HG02885 (cell line): ENCODE results near the gene OSTC.

Experiments used
- ATAC-seq: cut with Tn5 transposase; IDR thresholded peaks from one replicate; pipeline ENCODE4 v1.9.1; 2021; ENCODE audit warnings: mild to moderate bottlenecking; ENCODE audit not compliant: unreplicated experiment, poor library complexity

The OSTC gene

GRCh38 chr4:108644237-108644636 is 6.2 kb upstream of the OSTC start:
- ATAC-seq = no peak

- ATAC-seq = no peak
Observed at GRCh38 chr4:108646706-108647105, 3.7 kb upstream of the OSTC start.

- ATAC-seq = peak; percentile 21
Observed at GRCh38 chr4:108649863-108650211, 562 bp upstream of the OSTC start.

- ATAC-seq = peak; percentile 28
Observed at GRCh38 chr4:108651014-108651791, 804 bp downstream of the OSTC start.

DNA sequence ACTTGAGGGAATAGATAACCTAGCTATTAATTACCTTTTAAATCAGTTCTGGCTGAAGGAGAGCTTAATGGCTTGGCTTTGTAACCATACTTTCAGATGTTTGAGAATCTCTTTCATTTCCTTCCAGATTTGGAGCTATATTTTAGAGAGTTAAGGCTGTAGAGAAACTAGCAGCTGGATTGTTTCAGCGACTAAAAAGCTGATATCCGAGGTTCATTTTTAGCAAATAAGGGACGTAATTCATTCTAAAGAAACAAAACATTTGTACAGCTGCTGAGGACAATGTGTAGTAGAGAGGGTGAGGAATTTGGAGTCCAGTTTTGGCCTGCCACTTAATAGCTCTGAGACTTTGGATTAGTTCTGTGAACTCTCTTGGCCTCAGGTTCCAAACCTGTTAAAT is 12.2 kb downstream of the OSTC start:
- ATAC-seq = no peak

DNA sequence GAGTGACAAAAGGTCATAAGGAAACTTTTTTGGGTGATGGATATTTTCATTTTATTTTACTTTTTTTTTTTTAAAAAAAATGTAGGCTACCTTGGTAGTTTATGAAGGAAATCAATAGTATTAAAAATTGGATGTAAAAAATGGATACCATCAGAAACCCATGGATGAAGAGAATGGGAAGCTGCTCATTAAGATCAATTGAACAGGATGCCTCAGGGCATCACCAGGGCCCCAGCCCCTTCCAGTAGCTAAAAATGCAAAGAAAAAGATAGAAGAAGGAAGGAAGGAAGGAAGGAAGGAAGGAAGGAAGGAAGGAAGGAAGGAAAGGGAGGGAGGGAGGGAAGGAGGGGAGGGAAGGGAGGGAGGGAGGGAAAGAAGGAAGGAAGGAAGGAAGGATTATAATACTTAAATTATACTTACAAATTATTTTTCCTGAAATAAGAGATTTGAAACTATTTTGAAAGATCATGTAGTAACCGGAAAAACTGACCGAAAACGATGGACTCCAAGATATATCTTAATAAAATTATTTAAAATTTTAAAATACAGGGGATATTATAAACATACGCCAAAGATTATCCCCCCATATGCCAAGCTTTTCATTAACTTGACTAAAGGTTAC is 24.1 kb downstream of the OSTC start:
- ATAC-seq = no peak

DNA sequence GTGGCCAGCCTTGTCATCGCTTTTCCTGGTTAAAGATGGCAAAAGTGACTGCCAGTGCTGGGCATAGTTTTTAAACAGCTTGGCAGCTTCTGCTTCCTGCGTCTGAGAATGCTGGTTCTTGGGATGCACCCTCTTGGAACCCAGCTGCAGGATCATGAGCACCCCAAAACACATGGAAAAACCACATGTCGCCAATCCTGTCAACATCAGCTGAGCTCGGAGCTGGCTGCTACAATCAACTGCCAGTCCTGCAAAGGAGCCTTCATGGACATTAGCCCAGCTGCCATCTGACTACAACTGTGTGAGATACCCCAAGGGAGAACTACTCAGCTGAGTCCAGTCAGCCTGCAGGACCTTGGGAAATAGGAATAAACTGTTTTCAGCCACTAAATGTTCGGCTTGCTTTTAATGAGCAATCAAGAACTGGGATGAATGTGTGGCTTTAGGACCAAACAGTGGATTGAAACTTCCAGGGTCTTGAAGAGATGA is 31.0 kb downstream of the OSTC start:
- no peak for ATAC-seq

DNA sequence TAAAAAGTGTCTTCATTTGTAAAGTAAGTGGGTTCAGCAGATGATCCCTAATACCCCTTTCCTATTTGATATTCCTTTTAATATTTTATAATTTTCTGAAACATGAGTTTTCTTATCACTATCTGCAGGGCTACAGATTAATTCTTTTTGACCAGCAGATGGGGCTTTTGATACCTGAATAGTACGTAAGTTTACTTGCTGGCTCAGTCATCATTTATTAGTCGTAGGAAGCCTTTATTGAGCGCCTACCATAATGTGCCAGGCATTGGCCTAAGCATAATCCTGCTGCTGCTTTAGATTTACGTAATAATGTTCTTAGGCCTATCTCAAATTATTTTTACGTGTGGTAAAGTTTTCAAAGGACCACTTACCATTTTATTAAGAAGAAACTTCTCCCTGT is 33.1 kb downstream of the OSTC start:
- ATAC-seq = no peak

DNA sequence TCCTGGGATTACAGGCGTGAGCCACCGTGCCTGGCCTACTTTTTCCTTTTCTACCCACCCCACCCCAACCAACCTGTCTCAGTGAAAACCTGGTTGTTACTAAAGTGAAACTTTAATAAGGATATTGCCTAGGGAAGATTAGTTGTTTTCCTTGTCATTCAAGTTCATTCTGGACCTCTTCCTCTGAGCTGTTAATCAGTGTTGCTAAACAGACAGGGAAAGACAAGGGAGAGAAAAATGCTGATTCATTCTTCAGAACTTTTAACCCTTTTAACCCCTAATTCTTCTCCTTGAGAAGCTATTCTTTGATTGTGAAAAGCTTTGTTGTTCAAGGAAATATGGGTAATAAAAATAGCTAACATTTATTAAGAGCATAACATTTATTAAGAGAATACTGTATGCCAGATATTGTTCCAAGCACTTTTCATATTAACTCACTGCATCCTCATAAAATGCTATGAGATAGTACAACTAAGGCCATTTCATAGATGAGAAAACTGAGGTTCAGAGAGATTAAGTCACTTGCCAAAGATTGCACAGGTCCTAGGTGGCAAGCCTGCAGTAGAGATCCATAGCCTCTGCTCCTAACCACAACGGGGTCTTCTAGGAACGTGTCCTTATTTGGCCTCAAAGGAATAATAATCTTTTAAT is 34.8 kb downstream of the OSTC start:
- no peak for ATAC-seq

DNA sequence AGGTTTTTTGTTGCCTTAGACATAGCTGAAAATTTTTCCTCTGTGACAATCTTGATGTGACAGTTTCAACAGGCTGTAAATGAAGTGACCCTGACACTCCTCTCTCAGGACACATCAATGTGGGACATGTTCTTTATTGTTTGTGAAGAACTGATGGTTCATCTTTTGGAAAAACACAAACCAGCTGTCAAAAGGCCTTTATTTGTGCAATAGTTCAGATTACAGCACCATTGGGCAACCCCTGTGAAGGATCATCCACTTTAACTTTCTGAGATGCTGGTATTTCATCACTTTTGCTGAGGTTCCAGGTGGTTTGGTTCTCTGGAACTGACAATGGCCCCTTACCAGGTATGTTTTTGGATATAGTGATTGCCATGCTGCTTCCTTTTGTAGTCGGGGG is 40.3 kb downstream of the OSTC start:
- no peak for ATAC-seq

DNA sequence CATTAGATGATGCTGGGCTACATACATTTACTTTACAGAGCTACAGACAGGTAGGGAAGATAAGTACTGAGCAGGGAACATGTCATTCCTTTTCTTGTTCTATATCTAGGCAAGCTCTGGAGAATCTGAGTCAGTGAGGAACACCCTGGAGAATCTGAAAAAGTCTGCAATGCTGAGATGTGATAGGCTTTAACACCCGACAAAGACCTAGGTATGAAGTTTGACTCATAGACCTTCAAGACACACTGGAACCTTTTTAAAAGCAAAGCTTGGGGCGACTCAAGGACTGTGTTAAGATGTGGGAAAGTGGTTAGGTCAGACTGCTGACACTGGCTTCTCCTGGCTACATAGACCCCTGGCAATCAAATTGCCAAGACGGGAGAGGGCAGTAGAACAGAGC is 42.8 kb downstream of the OSTC start:
- ATAC-seq = no peak

GRCh38 chr4:108693819-108694218 is 43.4 kb downstream of the OSTC start:
- ATAC-seq = no peak

GRCh38 chr4:108694423-108694822 is 44.0 kb downstream of the OSTC start:
- no peak for ATAC-seq

DNA sequence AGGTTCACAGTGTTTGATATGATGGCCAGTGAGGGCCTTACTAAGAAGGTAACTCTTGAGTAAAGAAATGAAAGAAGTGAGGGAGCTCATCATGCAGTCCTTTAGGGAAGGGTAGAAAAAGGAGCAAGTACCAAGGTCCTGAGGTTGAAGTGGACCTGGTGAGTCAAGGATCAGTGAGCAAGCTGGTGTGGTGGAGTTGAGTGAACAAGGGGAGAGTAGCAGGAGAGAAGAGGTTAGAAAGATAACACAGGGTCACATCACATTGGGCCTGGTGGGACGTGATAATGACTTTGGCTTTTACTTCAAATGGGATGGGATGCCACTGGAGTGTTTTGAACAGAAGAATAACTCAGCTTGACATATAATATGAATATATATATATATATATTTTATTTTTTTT is 44.7 kb downstream of the OSTC start:
- ATAC-seq = no peak

- no peak for ATAC-seq
Observed at GRCh38 chr4:108696160-108696559, 45.8 kb downstream of the OSTC start.

- ATAC-seq = no peak
Observed at GRCh38 chr4:108700081-108700757, 49.8 kb downstream of the OSTC start.

DNA sequence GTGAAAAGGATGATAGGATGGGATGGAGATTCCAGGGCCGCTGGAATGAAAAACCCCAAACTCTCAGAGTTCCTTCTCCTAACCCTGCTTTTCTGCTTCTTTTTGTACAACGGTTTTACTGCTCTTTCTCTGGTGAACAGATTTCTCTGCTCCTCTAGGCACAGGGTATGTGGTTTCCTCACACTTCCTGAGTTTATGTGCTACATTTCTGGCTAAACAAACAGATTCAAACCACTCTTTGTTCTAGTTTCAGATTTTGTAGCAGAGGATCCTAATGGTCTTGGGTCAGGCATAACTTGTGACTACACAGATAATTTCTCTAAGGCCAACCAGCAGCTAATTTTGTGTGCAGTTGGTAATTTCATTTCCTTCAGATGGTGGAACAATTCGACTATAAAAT is 52.6 kb downstream of the OSTC start:
- ATAC-seq = no peak

DNA sequence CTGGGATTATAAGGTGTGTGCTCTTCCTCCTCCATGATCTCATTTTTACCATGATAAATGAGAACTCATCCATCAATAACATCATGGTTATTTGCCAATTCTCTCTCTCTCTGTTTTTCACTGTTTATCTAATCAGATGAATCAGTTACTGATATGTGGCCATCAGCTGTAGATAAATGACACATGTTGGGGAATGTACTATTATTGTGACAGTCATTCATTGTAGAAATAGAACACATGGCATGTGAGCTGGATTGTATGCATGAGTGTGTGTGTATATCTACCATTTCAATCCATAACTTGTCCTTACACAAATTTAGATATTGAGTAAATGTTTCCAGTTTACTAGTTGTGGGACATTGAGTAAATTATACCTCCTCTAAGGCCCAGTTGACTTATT is 53.0 kb downstream of the OSTC start:
- no peak for ATAC-seq

DNA sequence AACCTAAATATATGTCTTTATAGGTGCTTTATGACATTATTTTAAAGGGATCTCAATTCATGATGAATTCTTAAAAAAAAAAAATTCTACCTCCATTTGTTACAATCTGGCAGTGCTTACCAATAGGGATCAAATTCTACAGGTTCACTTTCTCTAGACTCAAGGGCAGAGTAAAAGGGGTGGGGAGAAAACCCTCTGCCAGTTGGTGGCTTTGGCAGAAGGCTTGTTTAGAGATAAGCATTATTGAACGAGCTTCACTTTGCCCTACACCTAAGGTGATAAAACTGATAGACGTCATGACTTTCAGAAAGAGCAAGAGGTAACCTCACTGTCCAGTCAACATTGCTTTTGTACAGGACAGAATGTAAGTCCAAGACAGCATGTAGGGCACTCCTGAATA is 53.6 kb downstream of the OSTC start:
- ATAC-seq = no peak

- no peak for ATAC-seq
Observed at GRCh38 chr4:108706289-108706688, 55.9 kb downstream of the OSTC start.

DNA sequence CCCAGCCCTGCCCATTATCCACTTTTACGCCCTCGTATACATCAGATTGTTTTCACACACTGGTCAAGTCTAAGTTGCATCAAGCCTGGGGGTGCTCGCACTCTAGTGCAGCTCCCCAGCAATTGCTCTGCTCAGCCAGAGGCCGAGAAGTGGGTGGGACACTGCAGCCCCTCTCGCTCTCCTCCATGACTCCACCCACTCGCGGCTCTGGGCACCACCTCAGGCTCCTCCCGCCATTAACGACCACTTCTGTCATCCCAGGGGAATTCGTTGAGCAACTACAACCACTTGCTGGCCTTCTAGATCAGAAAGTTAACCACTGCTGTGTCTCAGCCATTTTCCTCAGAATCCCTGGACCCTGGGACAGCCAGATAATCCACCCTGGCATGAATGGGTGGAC is 58.8 kb downstream of the OSTC start:
- no peak for ATAC-seq
